H9 (cell line): ENCODE results near the gene SP3. TPM values are rescaled to one million over a fixed set of nuclear protein-coding genes. Genes with fewer than 3 reads are reported as not detected.

Experiments
- DNase-seq: peaks from one replicate; pipeline ENCODE4 v3.0.0-alpha.2; 2017
- H2AFZ ChIP-seq: one replicate; pipeline ENCODE4 v1.6.1; 2013; ENCODE audit warnings: mild to moderate bottlenecking, low read length, control low read depth, moderate library complexity
- H2AK5ac ChIP-seq: 2 replicates; pipeline ENCODE4 v1.6.1; 2013; ENCODE audit warnings: low read length, control low read depth, mixed read lengths; ENCODE audit not compliant: insufficient read length
- H2BK120ac ChIP-seq: one replicate; pipeline ENCODE4 v1.6.1; 2013; ENCODE audit warnings: low read depth, mild to moderate bottlenecking, low read length, control low read depth, inconsistent platforms; ENCODE audit not compliant: poor library complexity, severe bottlenecking
- H2BK12ac ChIP-seq: 2 replicates; pipeline ENCODE4 v1.6.1; 2013; ENCODE audit warnings: low read length, control low read depth, mixed read lengths, low read depth; ENCODE audit not compliant: insufficient read length
- H2BK15ac ChIP-seq: 2 replicates; pipeline ENCODE4 v1.6.1; 2013; ENCODE audit warnings: low read depth, low read length, control low read depth
- H2BK20ac ChIP-seq: one replicate; pipeline ENCODE4 v1.6.1; 2013; ENCODE audit warnings: low read depth, mild to moderate bottlenecking, low read length, control low read depth, inconsistent platforms; ENCODE audit not compliant: poor library complexity, severe bottlenecking
- H2BK5ac ChIP-seq: 2 replicates; pipeline ENCODE4 v1.6.1; 2013; ENCODE audit warnings: low read length, control low read depth, mixed read lengths; ENCODE audit not compliant: insufficient read length
- H3K14ac ChIP-seq: 2 replicates; pipeline ENCODE4 v1.6.1; 2013; ENCODE audit warnings: low read length, control low read depth; ENCODE audit not compliant: insufficient read depth
- H3K18ac ChIP-seq: 2 replicates; pipeline ENCODE4 v1.6.1; 2013; ENCODE audit warnings: low read depth, mild to moderate bottlenecking, mixed read lengths, low read length, control low read depth; ENCODE audit not compliant: insufficient read length
- H3K23ac ChIP-seq: 2 replicates; pipeline ENCODE4 v1.6.1; 2013; ENCODE audit warnings: low read length, control low read depth, mixed read lengths, low read depth; ENCODE audit not compliant: insufficient read length
- H3K23me2 ChIP-seq: 2 replicates; pipeline ENCODE4 v1.6.1; 2013; ENCODE audit warnings: low read depth, mild to moderate bottlenecking, mixed read lengths, low read length, control low read depth; ENCODE audit not compliant: insufficient read length, poor library complexity, severe bottlenecking
- H3K27ac ChIP-seq: 2 replicates; pipeline ENCODE4 v1.5.1; 2013; ENCODE audit warnings: low read length, control low read depth, mixed read lengths, low read depth; ENCODE audit not compliant: insufficient read length
- H3K27me3 ChIP-seq: 2 replicates; pipeline ENCODE4 v1.6.1; 2013; ENCODE audit warnings: low read length, control low read depth, inconsistent platforms; ENCODE audit not compliant: insufficient read depth
- H3K4ac ChIP-seq: 2 replicates; pipeline ENCODE4 v1.6.1; 2013; ENCODE audit warnings: low read depth, mild to moderate bottlenecking, control low read depth, inconsistent platforms, low read length, moderate library complexity
- H3K4me1 ChIP-seq: 2 replicates; pipeline ENCODE4 v1.6.1; 2013; ENCODE audit warnings: low read length, control low read depth, inconsistent platforms; ENCODE audit not compliant: insufficient read depth
- H3K4me2 ChIP-seq: 2 replicates; pipeline ENCODE4 v1.6.1; 2013; ENCODE audit warnings: low read length, control low read depth, mixed read lengths; ENCODE audit not compliant: insufficient read length, insufficient read depth
- H3K56ac ChIP-seq: 2 replicates; pipeline ENCODE4 v1.6.1; 2013; ENCODE audit warnings: low read depth, mild to moderate bottlenecking, mixed read lengths, low read length, control low read depth; ENCODE audit not compliant: insufficient read length
- H3K79me1 ChIP-seq: 2 replicates; pipeline ENCODE4 v1.6.1; 2013; ENCODE audit warnings: low read depth, mild to moderate bottlenecking, moderate library complexity, low read length, control low read depth, inconsistent platforms; ENCODE audit not compliant: insufficient read depth, poor library complexity, severe bottlenecking
- H3K79me2 ChIP-seq: 2 replicates; pipeline ENCODE4 v1.6.1; 2013; ENCODE audit warnings: low read length, control low read depth, inconsistent platforms; ENCODE audit not compliant: insufficient read depth
- H3K9ac ChIP-seq: 2 replicates; pipeline ENCODE4 v1.6.1; 2013; ENCODE audit warnings: low read length, control low read depth, mixed read lengths; ENCODE audit not compliant: insufficient read length; ENCODE audit errors: extremely low read depth
- H3K9me3 ChIP-seq: one replicate; pipeline ENCODE4 v1.6.1; 2013; ENCODE audit warnings: low read depth, low read length, inconsistent platforms; ENCODE audit not compliant: control insufficient read depth
- H3T11ph ChIP-seq: one replicate; pipeline ENCODE4 v1.6.1; 2013; ENCODE audit warnings: mild to moderate bottlenecking, low read length, control low read depth, inconsistent platforms
- H4K20me1 ChIP-seq: one replicate; pipeline ENCODE4 v1.6.1; 2013; ENCODE audit not compliant: control insufficient read depth, insufficient read length, insufficient read depth
- H4K5ac ChIP-seq: 2 replicates; pipeline ENCODE4 v1.6.1; 2013; ENCODE audit warnings: low read depth, mild to moderate bottlenecking, mixed read lengths, low read length, control low read depth; ENCODE audit not compliant: insufficient read length
- H4K8ac ChIP-seq: replicated peaks from 2 replicates; pipeline ENCODE4 v1.6.1; 2013; ENCODE audit warnings: low read length, control low read depth, mixed read lengths, low read depth; ENCODE audit not compliant: insufficient read length
- H4K91ac ChIP-seq: 2 replicates; pipeline ENCODE4 v1.6.1; 2013; ENCODE audit warnings: low read depth, mild to moderate bottlenecking, moderate library complexity, mixed read lengths, low read length, control low read depth; ENCODE audit not compliant: insufficient read length
- H3K27ac Mint-ChIP-seq, 3 experiments: 2 replicates in 2 of 3; 3 replicates in 1 of 3; pipeline ENCODE4 v1.8.0; 2020 to 2021; ENCODE audit warnings: mixed read lengths in 3 of 3, mild to moderate bottlenecking in 1 of 3, moderate library complexity in 1 of 3
- H3K27me3 Mint-ChIP-seq: 2 replicates; pipeline ENCODE4 v1.8.0; 2021; ENCODE audit warnings: low read depth, mild to moderate bottlenecking, moderate library complexity, mixed read lengths
- H3K36me3 Mint-ChIP-seq, 3 experiments: 2 replicates in 2 of 3; 3 replicates in 1 of 3; pipeline ENCODE4 v1.8.0; 2020 to 2021; ENCODE audit warnings: low read depth in 3 of 3, mixed read lengths in 3 of 3; ENCODE audit not compliant: insufficient read depth in 1 of 3
- H3K4me1 Mint-ChIP-seq, 2 experiments: 2 replicates each; pipeline ENCODE4 v1.8.0; 2020; ENCODE audit warnings: mixed read lengths in 2 of 2
- H3K4me3 Mint-ChIP-seq, 2 experiments: 2 replicates in 1 of 2; 3 replicates in 1 of 2; pipeline ENCODE4 v1.8.0; 2020 to 2021; ENCODE audit warnings: mild to moderate bottlenecking in 2 of 2, mixed read lengths in 2 of 2, moderate library complexity in 1 of 2
- H3K9me3 Mint-ChIP-seq, 2 experiments: 2 replicates in 1 of 2; 3 replicates in 1 of 2; pipeline ENCODE4 v1.8.0; 2020; ENCODE audit warnings: mild to moderate bottlenecking in 2 of 2, mixed read lengths in 2 of 2, moderate library complexity in 1 of 2
- WGBS: extraction: QIAGEN DNeasy Blood & Tissue Kit; methylation state at CpG from one replicate; pipeline ENCODE4 v1.1.7; 2013; ENCODE audit warnings: missing lambda C conversion rate, low lambda C conversion rate, mixed read lengths; ENCODE audit not compliant: insufficient read length; ENCODE audit errors: extremely low coverage; 5-methylcytosine and 5-hydroxymethylcytosine counted together
- total RNA-seq: library from RNA; stranded (reverse); gene quantifications from 2 replicates; pipeline ENCODE4 v1.2.1, GENCODE V29; 2021
- TF ChIP-seq, protein P1 (sequence below): fragments of 200-600 bp; sonication (generic); conservative IDR thresholded peaks from 3 replicates; pipeline ENCODE4 v1.8.0; 2021; ENCODE audit warnings: antibody characterized with exemption, mild to moderate bottlenecking

SP3 gene
- total RNA-seq, 1 experiment from 2014 or later: 86.3 TPM

GRCh38 chr2:173957517-173957916 is 7.7 kb downstream of the SP3 start:
- H3K56ac ChIP-seq: no peak overlapping the region
- H3K27me3 Mint-ChIP-seq: no peaks in the 10 kb centered on the region
- no peaks in the 10 kb centered on the region for H3K79me1 ChIP-seq
- H3K27ac ChIP-seq: no peak overlapping the region
- H4K20me1 ChIP-seq: no peaks in the 10 kb centered on the region
- H2BK5ac ChIP-seq: no peak overlapping the region
- peaks cover 59 to 62% (median 59%) of the 10 kb centered on the region in 3 experiments for H3K36me3 Mint-ChIP-seq
- no peak overlapping the region for H4K91ac ChIP-seq
- H3K18ac ChIP-seq: no peak overlapping the region
- no peak overlapping the region for H2BK120ac ChIP-seq
- H3K4me3 Mint-ChIP-seq: no peak overlapping the region
- peaks cover 27 to 37% of the 10 kb centered on the region in 2 experiments for H3K4me1 Mint-ChIP-seq
- H2BK20ac ChIP-seq: no peak overlapping the region
- peaks cover 48% of the 10 kb centered on the region for H3K79me2 ChIP-seq
- H3K9me3 Mint-ChIP-seq: peaks cover 4 to 7% of the 10 kb centered on the region in 2 experiments; a peak in 4 of 5 replicates
- H4K5ac ChIP-seq: no peak overlapping the region
- H3K23me2 ChIP-seq: no peaks in the 10 kb centered on the region
- no peak overlapping the region for H3K4me2 ChIP-seq
- H2BK12ac ChIP-seq: no peak overlapping the region
- TF ChIP-seq, protein P1, sequence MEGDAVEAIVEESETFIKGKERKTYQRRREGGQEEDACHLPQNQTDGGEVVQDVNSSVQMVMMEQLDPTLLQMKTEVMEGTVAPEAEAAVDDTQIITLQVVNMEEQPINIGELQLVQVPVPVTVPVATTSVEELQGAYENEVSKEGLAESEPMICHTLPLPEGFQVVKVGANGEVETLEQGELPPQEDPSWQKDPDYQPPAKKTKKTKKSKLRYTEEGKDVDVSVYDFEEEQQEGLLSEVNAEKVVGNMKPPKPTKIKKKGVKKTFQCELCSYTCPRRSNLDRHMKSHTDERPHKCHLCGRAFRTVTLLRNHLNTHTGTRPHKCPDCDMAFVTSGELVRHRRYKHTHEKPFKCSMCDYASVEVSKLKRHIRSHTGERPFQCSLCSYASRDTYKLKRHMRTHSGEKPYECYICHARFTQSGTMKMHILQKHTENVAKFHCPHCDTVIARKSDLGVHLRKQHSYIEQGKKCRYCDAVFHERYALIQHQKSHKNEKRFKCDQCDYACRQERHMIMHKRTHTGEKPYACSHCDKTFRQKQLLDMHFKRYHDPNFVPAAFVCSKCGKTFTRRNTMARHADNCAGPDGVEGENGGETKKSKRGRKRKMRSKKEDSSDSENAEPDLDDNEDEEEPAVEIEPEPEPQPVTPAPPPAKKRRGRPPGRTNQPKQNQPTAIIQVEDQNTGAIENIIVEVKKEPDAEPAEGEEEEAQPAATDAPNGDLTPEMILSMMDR: no peak
- H3K27me3 ChIP-seq: no peaks in the 10 kb centered on the region
- no peak overlapping the region for H2AK5ac ChIP-seq
- H3K9me3 ChIP-seq: no peaks in the 10 kb centered on the region
- H3K9ac ChIP-seq: no peak overlapping the region
- no peak overlapping the region for H4K8ac ChIP-seq
- H2AFZ ChIP-seq: no peak overlapping the region
- DNase-seq: no peak
- H3T11ph ChIP-seq: no peak overlapping the region
- WGBS: no CpG with 5 or more reads among the region's 2 CpGs
- no peak overlapping the region for H3K14ac ChIP-seq
- H2BK15ac ChIP-seq: no peak overlapping the region
- no peaks in the 10 kb centered on the region for H3K4me1 ChIP-seq
- H3K23ac ChIP-seq: no peak overlapping the region
- peak overlapping the region in 2 of 3 experiments; percentile 35 to 49; a peak in 1 of 7 replicates for H3K27ac Mint-ChIP-seq
- no peak overlapping the region for H3K4ac ChIP-seq
